Activated naive CD8-positive, alpha-beta T cell (primary cell): ENCODE data around the gene XIRP2.
"Not testable (repeated sequence)": the region's sequence is repeated elsewhere in the genome, so short reads cannot be mapped to it uniquely, and the experiment has no call there.

Experiments used
- H3K27ac Mint-ChIP-seq: one replicate; pipeline ENCODE4 v1.8.0; 2021; ENCODE audit warnings: mixed read lengths
- H3K27me3 Mint-ChIP-seq: one replicate; pipeline ENCODE4 v1.8.0; 2021; ENCODE audit warnings: mixed read lengths
- H3K36me3 Mint-ChIP-seq: one replicate; pipeline ENCODE4 v1.8.0; 2021; ENCODE audit warnings: mixed read lengths
- H3K4me1 Mint-ChIP-seq: one replicate; pipeline ENCODE4 v1.8.0; 2021; ENCODE audit warnings: low read depth, mixed read lengths
- H3K4me3 Mint-ChIP-seq: one replicate; pipeline ENCODE4 v1.8.0; 2021; ENCODE audit warnings: mild to moderate bottlenecking, mixed read lengths
- H3K9me3 Mint-ChIP-seq: one replicate; pipeline ENCODE4 v1.8.0; 2021; ENCODE audit warnings: low read depth, mixed read lengths

The XIRP2 gene

DNA sequence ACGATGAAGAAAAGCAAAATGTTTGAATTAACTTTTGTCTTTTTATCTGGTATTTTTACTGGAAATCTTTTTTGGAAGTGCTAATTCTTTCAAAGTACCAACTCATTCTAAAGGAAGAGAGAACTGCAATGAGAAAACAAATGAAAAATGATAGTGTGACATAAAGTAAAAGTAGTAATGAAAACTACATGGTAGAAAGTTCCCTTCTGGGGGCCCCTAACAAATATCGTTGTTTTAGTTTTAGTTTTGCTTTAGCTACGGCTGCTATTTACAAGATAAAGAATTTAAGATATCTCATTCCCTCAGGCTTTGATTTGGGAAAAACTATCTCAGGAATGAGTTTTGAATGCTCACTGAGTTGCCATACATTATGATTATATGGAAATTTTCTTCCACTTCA, 161.4 kb downstream of the XIRP2 start:
- Mint-ChIP-seq H3K27ac (no peak overlapping the region), H3K9me3 (no peaks in the 10 kb centered on the region), H3K36me3 (no peaks in the 10 kb centered on the region), H3K4me3 (no peak overlapping the region), H3K27me3 (no peaks in the 10 kb centered on the region), H3K4me1 (no peaks in the 10 kb centered on the region)

DNA sequence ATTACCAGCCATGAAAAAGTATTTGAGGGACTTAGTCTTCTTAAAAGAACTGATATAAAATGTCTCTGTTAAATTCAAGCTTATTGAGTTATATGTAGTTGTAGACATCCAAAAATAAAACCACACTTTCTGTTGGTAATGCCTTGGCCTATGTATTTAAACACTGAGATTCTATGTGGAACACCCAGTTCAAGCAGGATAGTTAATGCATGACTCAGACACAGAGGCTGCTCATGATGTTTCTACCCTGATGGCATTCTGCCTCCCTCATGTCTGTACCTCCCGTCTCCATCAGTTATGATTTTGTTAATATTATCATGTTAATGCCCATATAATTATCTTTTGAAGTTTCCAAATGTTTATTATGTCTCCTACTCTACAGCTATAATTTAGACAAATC, 164.5 kb downstream of the XIRP2 start:
- Mint-ChIP-seq H3K27ac (no peak overlapping the region), H3K4me3 (no peak overlapping the region), H3K4me1 (no peaks in the 10 kb centered on the region), H3K36me3 (no peaks in the 10 kb centered on the region), H3K9me3 (no peaks in the 10 kb centered on the region), H3K27me3 (no peaks in the 10 kb centered on the region)

DNA sequence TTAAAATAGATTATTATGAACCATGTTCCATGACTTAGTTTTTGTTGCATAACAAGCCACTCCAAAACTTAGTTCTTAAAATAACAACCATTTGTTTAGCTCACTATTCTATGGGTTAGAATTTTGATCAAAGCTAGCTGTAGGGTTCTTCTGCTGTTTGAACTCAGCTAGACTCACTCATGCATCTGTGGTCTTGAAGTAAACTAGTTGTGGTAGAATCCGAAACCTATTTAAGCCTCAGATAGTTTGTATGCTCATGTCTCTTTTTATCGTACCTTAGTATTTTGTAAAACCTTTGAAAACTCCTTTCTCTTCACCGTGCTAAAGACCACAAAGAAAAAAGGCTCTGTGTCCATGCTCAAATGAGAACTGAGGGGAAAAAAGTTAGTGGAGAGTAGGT, 166.6 kb downstream of the XIRP2 start:
- no peaks in the 10 kb centered on the region for H3K4me1 Mint-ChIP-seq
- no peak overlapping the region for H3K27ac Mint-ChIP-seq
- H3K4me3 Mint-ChIP-seq: no peak overlapping the region
- no peaks in the 10 kb centered on the region for H3K36me3 Mint-ChIP-seq
- H3K27me3 Mint-ChIP-seq: no peaks in the 10 kb centered on the region
- no peaks in the 10 kb centered on the region for H3K9me3 Mint-ChIP-seq

DNA sequence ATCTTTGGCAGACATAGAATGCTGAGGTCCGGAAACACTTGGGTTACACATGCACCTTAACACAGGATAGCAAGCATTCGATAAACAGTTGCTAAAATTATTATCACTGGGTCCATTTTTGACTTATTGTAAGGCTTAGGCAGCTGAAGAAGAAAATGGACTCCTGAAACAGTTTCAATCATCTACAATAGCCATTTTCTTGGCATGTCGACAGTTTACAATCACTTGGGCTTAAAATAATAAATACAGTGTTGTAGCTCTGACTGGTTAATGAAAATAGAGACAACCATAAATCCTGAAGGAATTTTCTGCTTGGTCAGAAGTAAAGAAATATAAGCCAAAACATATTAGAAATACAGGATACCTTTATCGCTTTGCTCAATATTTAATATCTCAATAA, 169.2 kb downstream of the XIRP2 start:
- Mint-ChIP-seq H3K4me3 (no peak overlapping the region), H3K4me1 (no peaks in the 10 kb centered on the region), H3K36me3 (no peaks in the 10 kb centered on the region), H3K27me3 (no peaks in the 10 kb centered on the region), H3K27ac (no peak overlapping the region), H3K9me3 (no peaks in the 10 kb centered on the region)

DNA sequence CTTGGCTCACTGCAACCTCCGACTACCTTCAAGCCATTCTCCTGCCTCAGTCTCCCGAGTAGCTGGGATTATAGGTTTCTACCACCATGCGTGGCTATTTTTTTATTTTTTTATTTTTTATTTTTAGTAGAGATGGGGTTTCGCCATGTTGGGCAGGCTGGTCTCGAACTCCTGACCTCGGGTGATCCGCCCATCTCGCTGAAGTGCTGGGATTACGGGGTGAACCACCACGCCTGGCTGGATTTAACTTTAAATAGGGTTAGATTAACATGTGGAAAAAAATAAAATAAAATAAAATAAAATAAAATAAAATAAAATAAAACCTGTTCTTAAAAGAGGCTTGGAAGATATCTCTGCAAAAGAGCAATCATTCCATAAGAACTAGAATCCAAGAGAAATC, 170.9 kb downstream of the XIRP2 start:
- no peaks in the 10 kb centered on the region for H3K27me3 Mint-ChIP-seq
- no peaks in the 10 kb centered on the region for H3K36me3 Mint-ChIP-seq
- no peaks in the 10 kb centered on the region for H3K9me3 Mint-ChIP-seq
- no peak overlapping the region for H3K4me3 Mint-ChIP-seq
- no peak overlapping the region for H3K27ac Mint-ChIP-seq
- no peaks in the 10 kb centered on the region for H3K4me1 Mint-ChIP-seq

DNA sequence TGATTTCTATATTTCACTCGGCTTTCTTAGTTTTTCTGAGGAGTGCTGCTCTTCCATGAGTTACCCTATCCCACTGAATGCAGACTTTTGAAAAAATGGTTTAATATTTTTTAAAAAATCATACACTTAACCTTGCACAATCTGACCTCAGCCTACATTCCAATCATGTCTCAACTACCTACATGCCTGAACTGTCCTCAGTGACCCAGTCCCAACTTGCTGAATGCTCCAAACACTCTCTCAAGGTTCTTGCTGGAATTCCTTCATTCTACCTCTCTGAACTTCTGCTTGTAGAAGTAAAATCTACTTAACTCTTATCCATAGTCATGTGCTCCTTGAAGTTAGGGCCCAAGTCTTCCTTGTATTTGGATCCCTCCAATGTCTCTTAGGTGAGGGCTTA, 181.6 kb downstream of the XIRP2 start:
- Mint-ChIP-seq H3K36me3 (no peaks in the 10 kb centered on the region), H3K9me3 (no peaks in the 10 kb centered on the region), H3K27me3 (no peaks in the 10 kb centered on the region), H3K4me3 (no peak overlapping the region), H3K27ac (no peak overlapping the region), H3K4me1 (no peaks in the 10 kb centered on the region)

DNA sequence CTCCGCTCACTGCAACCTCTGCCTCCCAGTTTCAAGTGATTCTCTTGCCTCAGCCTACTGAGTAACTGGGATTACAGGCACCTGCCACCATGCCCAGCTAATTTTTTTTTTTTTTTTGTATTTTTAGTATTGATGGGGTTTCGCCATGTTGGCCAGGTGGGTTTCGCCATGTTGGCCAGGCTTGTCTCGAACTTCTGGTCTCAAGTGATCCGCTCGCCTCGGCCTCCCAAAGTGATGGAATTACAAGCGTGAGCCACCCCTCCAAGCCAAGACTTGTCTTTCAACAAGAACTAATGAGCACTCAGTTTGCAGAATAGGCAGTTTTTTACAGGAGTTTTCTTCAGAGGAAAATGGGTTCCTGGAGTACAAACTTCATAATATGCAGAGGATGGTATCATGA, 187.4 kb downstream of the XIRP2 start:
- not testable (repeated sequence) for H3K4me1 Mint-ChIP-seq, H3K27me3 Mint-ChIP-seq, H3K9me3 Mint-ChIP-seq, H3K4me3 Mint-ChIP-seq, H3K27ac Mint-ChIP-seq, H3K36me3 Mint-ChIP-seq

DNA sequence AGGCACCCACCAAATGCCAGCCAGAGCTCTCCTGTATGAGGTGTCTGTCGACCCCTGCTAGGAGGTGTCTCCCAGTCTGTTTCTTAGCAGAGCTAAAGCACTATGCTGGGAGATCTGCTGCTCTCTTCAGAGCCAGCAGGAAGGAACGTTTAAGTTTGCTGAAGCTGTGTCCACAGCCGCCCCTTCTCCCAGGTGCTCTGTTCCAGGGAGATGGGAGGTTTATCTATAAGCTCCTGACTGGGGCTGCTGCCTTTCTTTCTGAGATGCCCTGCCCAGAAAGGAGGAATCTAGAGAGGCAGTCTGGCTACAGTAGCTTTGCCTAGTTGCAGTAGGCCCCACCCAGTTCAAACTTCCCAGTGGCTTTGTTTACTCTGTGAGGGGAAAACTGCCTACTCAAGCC, 210.7 kb downstream of the XIRP2 start:
- H3K9me3 Mint-ChIP-seq: not testable (repeated sequence)

DNA sequence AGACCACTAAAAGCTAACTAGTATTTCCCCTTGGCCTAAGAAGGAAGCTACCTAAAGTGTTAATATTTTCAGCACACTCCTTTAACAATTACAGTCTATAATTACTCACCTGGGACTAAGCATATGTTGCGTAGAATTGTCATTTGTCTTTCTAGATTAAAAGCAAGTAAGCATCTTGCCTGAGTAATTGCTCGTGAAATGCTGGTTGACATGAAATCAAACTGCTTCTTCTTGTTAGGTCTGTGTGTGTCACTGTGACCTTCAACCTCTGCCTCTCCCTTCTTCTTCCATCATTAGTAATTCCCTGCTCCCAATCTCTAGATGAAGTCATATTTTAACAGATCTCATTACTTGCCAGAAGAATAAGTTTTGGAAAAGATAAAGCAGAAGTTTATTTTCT, 212.2 kb downstream of the XIRP2 start:
- Mint-ChIP-seq H3K27me3 (no peaks in the 10 kb centered on the region), H3K4me3 (no peak overlapping the region), H3K4me1 (no peaks in the 10 kb centered on the region), H3K36me3 (no peaks in the 10 kb centered on the region), H3K27ac (no peak overlapping the region), H3K9me3 (no peaks in the 10 kb centered on the region)

More for the DNA sequence above, 210.7 kb downstream of the XIRP2 start:
- H3K27ac Mint-ChIP-seq, H3K27me3 Mint-ChIP-seq, H3K36me3 Mint-ChIP-seq, H3K4me3 Mint-ChIP-seq, H3K4me1 Mint-ChIP-seq: not testable (repeated sequence)

- peaks cover 4% of the 10 kb centered on the region for H3K9me3 Mint-ChIP-seq
- H3K36me3 Mint-ChIP-seq: no peaks in the 10 kb centered on the region
- H3K27ac Mint-ChIP-seq: no peak overlapping the region
- no peaks in the 10 kb centered on the region for H3K27me3 Mint-ChIP-seq
- no peak overlapping the region for H3K4me3 Mint-ChIP-seq
- H3K4me1 Mint-ChIP-seq: no peaks in the 10 kb centered on the region
Measured at GRCh38 chr2:167103028-167103756, 214.9 kb downstream of the XIRP2 start.

DNA sequence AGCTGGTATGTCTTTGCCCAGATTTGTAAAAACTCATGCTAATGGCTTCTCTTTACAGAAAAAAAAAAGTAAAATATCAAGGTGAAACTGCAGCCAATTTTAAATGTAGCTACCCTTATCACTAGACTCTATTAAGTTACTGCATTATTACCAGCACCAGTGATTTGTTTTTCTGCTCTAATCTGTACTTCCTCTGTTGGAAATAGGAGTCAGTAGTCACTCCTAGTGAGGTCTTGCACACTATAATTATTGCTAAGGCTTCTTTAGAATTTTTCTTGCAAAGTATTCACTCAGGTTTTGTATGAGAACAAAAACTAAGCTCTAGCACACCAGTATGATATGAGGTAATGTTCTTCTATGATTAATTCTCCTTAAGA, 215.5 kb downstream of the XIRP2 start:
- Mint-ChIP-seq H3K4me3 (no peak overlapping the region), H3K4me1 (no peaks in the 10 kb centered on the region), H3K27me3 (no peaks in the 10 kb centered on the region), H3K9me3 (peaks cover 4% of the 10 kb centered on the region), H3K36me3 (no peaks in the 10 kb centered on the region), H3K27ac (no peak overlapping the region)

DNA sequence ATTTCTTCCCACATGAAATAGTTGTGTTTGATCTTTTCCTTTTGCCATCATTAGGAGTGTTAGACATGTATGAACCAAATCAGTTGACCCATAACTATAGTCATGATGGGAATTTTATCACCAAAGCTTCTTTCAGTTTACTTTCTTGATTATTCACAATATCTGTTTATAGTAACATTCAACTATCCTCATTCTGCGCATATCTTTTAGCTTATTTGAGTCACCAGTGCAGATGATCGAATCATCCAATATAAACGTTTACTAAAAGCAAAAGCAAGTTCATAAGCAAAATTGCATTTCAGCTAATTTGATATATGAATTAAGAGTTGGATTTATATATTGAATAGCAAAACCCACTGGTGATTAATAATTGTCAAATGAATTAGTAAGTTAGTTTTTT, 216.4 kb downstream of the XIRP2 start:
- no peaks in the 10 kb centered on the region for H3K27me3 Mint-ChIP-seq
- H3K9me3 Mint-ChIP-seq: peaks cover 4% of the 10 kb centered on the region
- no peak overlapping the region for H3K4me3 Mint-ChIP-seq
- H3K27ac Mint-ChIP-seq: no peak overlapping the region
- H3K36me3 Mint-ChIP-seq: no peaks in the 10 kb centered on the region
- no peaks in the 10 kb centered on the region for H3K4me1 Mint-ChIP-seq

- H3K4me1 Mint-ChIP-seq, H3K9me3 Mint-ChIP-seq, H3K27me3 Mint-ChIP-seq, H3K36me3 Mint-ChIP-seq, H3K27ac Mint-ChIP-seq, H3K4me3 Mint-ChIP-seq: not testable (repeated sequence)
Measured at GRCh38 chr2:167109682-167110081, 221.4 kb downstream of the XIRP2 start.

- Mint-ChIP-seq H3K27ac (no peak overlapping the region), H3K27me3 (no peaks in the 10 kb centered on the region)
Measured at GRCh38 chr2:167110345-167110744, 222.1 kb downstream of the XIRP2 start.

GRCh38 chr2:167114018-167114417, 225.7 kb downstream of the XIRP2 start:
- H3K36me3 Mint-ChIP-seq: no peaks in the 10 kb centered on the region
- no peak overlapping the region for H3K27ac Mint-ChIP-seq
- no peaks in the 10 kb centered on the region for H3K4me1 Mint-ChIP-seq
- no peaks in the 10 kb centered on the region for H3K9me3 Mint-ChIP-seq
- no peak overlapping the region for H3K4me3 Mint-ChIP-seq
- no peaks in the 10 kb centered on the region for H3K27me3 Mint-ChIP-seq

More at GRCh38 chr2:167110345-167110744, 222.1 kb downstream of the XIRP2 start:
- Mint-ChIP-seq H3K36me3 (no peaks in the 10 kb centered on the region), H3K9me3 (peaks cover 4% of the 10 kb centered on the region), H3K4me3 (no peak overlapping the region), H3K4me1 (no peaks in the 10 kb centered on the region)

- Mint-ChIP-seq H3K36me3 (no peaks in the 10 kb centered on the region), H3K4me1 (no peaks in the 10 kb centered on the region), H3K27me3 (no peaks in the 10 kb centered on the region)
Measured at GRCh38 chr2:167115541-167115940, 227.3 kb downstream of the XIRP2 start.

More at GRCh38 chr2:167115541-167115940, 227.3 kb downstream of the XIRP2 start:
- Mint-ChIP-seq H3K4me3 (no peak overlapping the region), H3K9me3 (no peaks in the 10 kb centered on the region), H3K27ac (no peak overlapping the region)
